Neural cell (in vitro differentiated cells): ENCODE measurements around the gene FGFBP2. TPM values are rescaled to one million over a fixed set of nuclear protein-coding genes. Genes with fewer than 3 reads are reported as not detected.

ENCODE experiments used
- H2AFZ ChIP-seq: fragments of 200-600, 300-800 bp; sonication (generic), shearing (Covaris generic); 2 replicates; pipeline ENCODE4 v1.6.0; 2014; ENCODE audit warnings: low read depth, mild to moderate bottlenecking, antibody characterized with exemption, low read length, moderate library complexity
- H3F3A ChIP-seq: fragments of 200-600 bp; shearing (Covaris generic); 2 replicates; pipeline ENCODE4 v1.6.1; 2016; ENCODE audit warnings: mild to moderate bottlenecking, moderate library complexity, mixed read lengths, antibody characterized with exemption, low read length; ENCODE audit not compliant: insufficient read depth, poor library complexity, severe bottlenecking
- H3K27ac ChIP-seq: fragments of 200-600, 300-800 bp; sonication (generic), shearing (Covaris generic); 2 replicates; pipeline ENCODE4 v1.5.1; 2014; ENCODE audit warnings: mild to moderate bottlenecking, low read length, moderate library complexity
- H3K27me3 ChIP-seq: fragments of 300-800, 200-600 bp; sonication (generic), shearing (Covaris generic); 2 replicates; pipeline ENCODE4 v1.6.0; 2014; ENCODE audit warnings: mild to moderate bottlenecking, low read depth, low read length, moderate library complexity; ENCODE audit not compliant: insufficient read depth
- H3K36me3 ChIP-seq: fragments of 300-800, 200-600 bp; sonication (generic), shearing (Covaris generic); 2 replicates; pipeline ENCODE4 v1.5.1; 2014; ENCODE audit warnings: mild to moderate bottlenecking, antibody characterized with exemption, low read length, moderate library complexity; ENCODE audit not compliant: insufficient read depth
- H3K4me2 ChIP-seq: fragments of 300-800, 200-600 bp; sonication (generic), shearing (Covaris generic); 2 replicates; pipeline ENCODE4 v1.6.0; 2014; ENCODE audit warnings: mild to moderate bottlenecking, low read length
- H3K4me3 ChIP-seq: fragments of 300-800, 200-600 bp; sonication (generic), shearing (Covaris generic); 2 replicates; pipeline ENCODE4 v1.5.1; 2014; ENCODE audit warnings: mild to moderate bottlenecking, low read length, moderate library complexity
- H3K79me2 ChIP-seq: fragments of 200-600 bp; shearing (Covaris generic); replicated peaks from 2 replicates; pipeline ENCODE4 v1.6.0; 2014; ENCODE audit warnings: mild to moderate bottlenecking, low read length, moderate library complexity; ENCODE audit not compliant: insufficient read depth
- H3K9ac ChIP-seq: fragments of 300-800, 200-600 bp; sonication (generic), shearing (Covaris generic); 2 replicates; pipeline ENCODE4 v1.6.1; 2016; ENCODE audit warnings: mild to moderate bottlenecking, low read length, mixed read lengths
- H3K9me2 ChIP-seq: fragments of 200-600 bp; shearing (Covaris generic); 2 replicates; pipeline ENCODE4 v1.6.1; 2016; ENCODE audit warnings: mild to moderate bottlenecking, low read length, mixed read lengths; ENCODE audit not compliant: insufficient read depth
- H3K9me3 ChIP-seq: fragments of 200-600, 300-800 bp; sonication (generic), shearing (Covaris generic); 2 replicates; pipeline ENCODE4 v1.6.1; 2016; ENCODE audit warnings: mild to moderate bottlenecking, mixed run types, low read length, moderate library complexity, mixed read lengths
- H4K20me1 ChIP-seq: fragments of 200-600 bp; shearing (Covaris generic); 2 replicates; pipeline ENCODE4 v1.6.1; 2016; ENCODE audit warnings: mild to moderate bottlenecking, mixed run types; ENCODE audit not compliant: insufficient read depth
- CTCF ChIP-seq: fragments of 450-650 bp; IDR thresholded peaks from 2 replicates; pipeline ENCODE4 v1.5.1; 2014; ENCODE audit warnings: antibody characterized with exemption, mild to moderate bottlenecking, moderate library complexity; ENCODE audit not compliant: poor library complexity, severe bottlenecking
- EP300 ChIP-seq: fragments of 450-650 bp; conservative IDR thresholded peaks from 2 replicates; pipeline ENCODE4 v1.6.1; 2014; ENCODE audit warnings: antibody characterized with exemption, mild to moderate bottlenecking, moderate library complexity; ENCODE audit not compliant: poor library complexity, severe bottlenecking
- EZH2 ChIP-seq: fragments of 200-600, 300-800 bp; shearing (Covaris generic), sonication (generic); IDR thresholded peaks from 2 replicates; pipeline ENCODE4 v1.6.1; 2014; ENCODE audit warnings: antibody characterized with exemption, low read length, borderline replicate concordance, mild to moderate bottlenecking; ENCODE audit not compliant: insufficient read depth, poor library complexity, severe bottlenecking
- MXI1 ChIP-seq: fragments of 450-650 bp; conservative IDR thresholded peaks from 2 replicates; pipeline ENCODE4 v1.6.1; 2014; ENCODE audit warnings: antibody characterized with exemption, mild to moderate bottlenecking; ENCODE audit not compliant: poor library complexity, severe bottlenecking
- RAD21 ChIP-seq: fragments of 450-650 bp; conservative IDR thresholded peaks from 2 replicates; pipeline ENCODE4 v1.6.1; 2014; ENCODE audit warnings: antibody characterized with exemption, mild to moderate bottlenecking, moderate library complexity
- REST ChIP-seq: IDR thresholded peaks from 2 replicates; pipeline ENCODE4 v1.6.1; 2012; ENCODE audit warnings: borderline replicate concordance
- SMC3 ChIP-seq: fragments of 450-650 bp; conservative IDR thresholded peaks from 2 replicates; pipeline ENCODE4 v1.6.1; 2014; ENCODE audit warnings: antibody characterized with exemption, mild to moderate bottlenecking, moderate library complexity; ENCODE audit not compliant: poor library complexity
- TAF1 ChIP-seq: IDR thresholded peaks from 2 replicates; pipeline ENCODE4 v1.6.1; 2012; ENCODE audit warnings: low read depth
- polyA plus RNA-seq: library from polyadenylated mRNA; depleted of rRNA; stranded (reverse); fragments of >200 nt; gene quantifications from 2 replicates; pipeline ENCODE4 v1.2.3, GENCODE V29; 2014

Gene FGFBP2
- polyA plus RNA-seq, 1 donor from 2014 or later, result not detected

DNA sequence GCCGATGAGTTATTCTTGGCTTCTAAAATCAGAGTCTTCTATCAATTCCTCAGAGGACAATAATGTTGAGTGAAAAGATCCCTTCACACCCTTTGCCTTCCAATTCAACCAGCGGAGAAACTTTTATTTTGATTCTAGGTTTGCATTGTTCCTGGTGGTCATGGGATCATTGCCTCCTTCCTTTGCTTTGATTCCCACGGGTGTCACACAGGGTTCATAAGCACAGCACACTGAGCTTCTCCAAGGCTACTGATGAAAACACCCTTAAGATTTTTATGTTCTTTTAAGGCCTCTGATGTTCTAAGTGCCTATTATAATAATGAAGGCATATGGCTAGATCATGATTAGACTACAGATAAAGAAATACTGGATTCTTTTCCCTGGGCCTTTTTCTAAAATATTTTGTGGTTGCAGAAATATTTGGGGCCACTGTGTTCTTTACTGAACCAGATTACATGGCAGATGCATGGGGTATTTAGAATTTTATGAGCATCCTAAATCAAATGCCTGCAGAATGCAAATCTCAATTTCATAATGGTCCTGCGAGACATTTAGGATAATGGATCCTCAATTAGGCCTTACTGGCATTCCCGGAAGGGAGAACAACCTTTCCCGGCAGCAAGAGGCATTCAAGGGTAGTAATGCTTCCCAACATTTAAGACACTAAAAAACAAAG is 43.9 kb upstream of the FGFBP2 start:
- Histone ChIP-seq H3K27ac (no peak overlapping the region), H3K79me2 (no peaks in the 10 kb centered on the region), H4K20me1 (no peaks in the 10 kb centered on the region), H3K9ac (no peak overlapping the region), H3K4me2 (no peak overlapping the region), H2AFZ (no peak overlapping the region), H3K9me2 (no peaks in the 10 kb centered on the region), H3K27me3 (no peaks in the 10 kb centered on the region), H3K9me3 (no peaks in the 10 kb centered on the region), H3K36me3 (no peaks in the 10 kb centered on the region), H3F3A (no peaks in the 10 kb centered on the region), H3K4me3 (no peak overlapping the region)
- TF ChIP-seq REST (no peak), EZH2 (no peak), CTCF (no peak)

DNA sequence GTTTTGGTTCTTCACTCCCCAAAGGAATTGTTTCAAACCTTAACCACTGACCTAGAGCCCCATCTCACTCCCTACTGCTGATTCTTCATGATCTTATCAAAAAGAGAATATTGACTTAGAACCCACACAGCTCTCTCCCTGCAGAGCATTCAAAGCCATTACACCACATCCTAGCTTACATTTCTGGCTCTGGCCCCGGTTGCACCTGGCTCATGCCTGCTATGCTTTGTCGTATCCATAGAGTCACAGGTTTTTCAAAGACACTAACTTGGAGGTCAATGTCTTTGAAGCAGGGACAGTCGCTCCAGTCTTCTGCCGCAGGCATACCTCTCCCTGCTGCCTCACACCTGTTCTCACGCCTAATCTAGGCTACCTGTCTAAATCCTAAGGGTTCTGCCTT is 42.7 kb upstream of the FGFBP2 start:
- no peaks in the 10 kb centered on the region for H3K79me2 ChIP-seq
- H3K9me3 ChIP-seq, result no peaks in the 10 kb centered on the region
- H3K36me3 ChIP-seq, result no peaks in the 10 kb centered on the region
- H3K9me2 ChIP-seq, result no peaks in the 10 kb centered on the region
- H2AFZ ChIP-seq, result no peak overlapping the region
- H3K9ac ChIP-seq, result no peak overlapping the region
- H3K27me3 ChIP-seq, result no peaks in the 10 kb centered on the region
- TF ChIP-seq TAF1 (no peak), SMC3 (no peak), MXI1 (no peak), CTCF (no peak), RAD21 (no peak), EP300 (no peak), REST (no peak)
- no peak overlapping the region for H3K27ac ChIP-seq
- H3K4me2 ChIP-seq, result no peak overlapping the region
- H4K20me1 ChIP-seq, result no peaks in the 10 kb centered on the region
- no peaks in the 10 kb centered on the region for H3F3A ChIP-seq
- H3K4me3 ChIP-seq, result no peak overlapping the region
